HCT116 (cell line): Measurements from ENCODE around the gene CALD1. TPM values are rescaled to one million over a fixed set of nuclear protein-coding genes. Genes with fewer than 3 reads are reported as not detected.

ENCODE experiments used
- ATAC-seq: fragments of 200-7000 bp; cut with Tn5 transposase; 2 replicates; pipeline ENCODE4 v1.9.1; 2020; ENCODE audit warnings: mild to moderate bottlenecking, moderate library complexity
- BruUV-seq: library from RNA; stranded (reverse); fragments of 400-500 nt; replicated peaks from 2 replicates; lab custom pipeline; 2021; lab: Mats Ljungman, UMichigan
- CTCF ChIA-PET: fragments of 300-600 bp; sonication (Branson Sonifier 250); formaldehyde crosslinking; loops from one replicate; lab custom pipeline; 2021; ENCODE audit warnings: antibody characterized with exemption; lab: Charles Lee
- POLR2A ChIA-PET: fragments of 300-600, 350-600 bp; sonication (Branson Sonifier 250); formaldehyde crosslinking; loops from one replicate; lab custom pipeline; 2021; ENCODE audit warnings: antibody characterized with exemption; lab: Charles Lee
- RAD21 ChIA-PET, 2 experiments: fragments of 300-600 bp; sonication (Branson Sonifier 250); formaldehyde crosslinking; loops; one replicate each; lab custom pipeline; 2023; ENCODE audit warnings: low total read pairs in 2 of 2; ENCODE audit not compliant: uncharacterized antibody in 2 of 2, unreplicated experiment in 2 of 2, low non-redundant PET in 1 of 2; lab: Charles Lee
- DNase-seq: peaks from one replicate; pipeline ENCODE4 v3.0.0-alpha.2; 2010; ENCODE audit warnings: low read depth, low spot score
- H2AFZ ChIP-seq: fragments of 200-600 bp; shearing (Covaris generic), sonication (generic); 2 replicates; pipeline ENCODE4 v1.6.1; 2017; ENCODE audit warnings: low read depth, mixed run types, mixed read lengths, antibody characterized with exemption, low read length; ENCODE audit not compliant: poor library complexity, severe bottlenecking
- H3K27ac ChIP-seq: 2 replicates; pipeline ENCODE4 v1.5.1; 2012; ENCODE audit warnings: low read depth, low read length
- H3K27me3 ChIP-seq: fragments of 200-600 bp; sonication (generic); 2 replicates; pipeline ENCODE4 v1.6.1; 2016; ENCODE audit warnings: mixed run types, low read length, mixed read lengths; ENCODE audit not compliant: insufficient read depth
- H3K36me3 ChIP-seq, 2 experiments: fragments of 200-500 bp in 1 of 2; fragments of 200-600 bp in 1 of 2; sonication (Bioruptor generic) in 1 of 2; sonication (generic) in 1 of 2; 2 replicates each; pipeline versions ENCODE4 v1.5.1 to v1.6.1; 2014 to 2016; ENCODE audit warnings: low read length in 2 of 2, inconsistent platforms in 1 of 2, mixed read lengths in 1 of 2, mixed run types in 1 of 2; ENCODE audit not compliant: insufficient read depth in 2 of 2, control insufficient read depth in 1 of 2
- H3K4me1 ChIP-seq, 2 experiments: fragments of 200-600 bp in 1 of 2; sonication (generic) in 1 of 2; 2 replicates each; pipeline versions ENCODE4 v1.5.1 to v1.6.1; 2012 to 2017; ENCODE audit warnings: low read length in 2 of 2, inconsistent platforms in 1 of 2, mild to moderate bottlenecking in 1 of 2, mixed read lengths in 1 of 2, mixed run types in 1 of 2, moderate library complexity in 1 of 2; ENCODE audit not compliant: insufficient read depth in 2 of 2, control insufficient read depth in 1 of 2
- H3K4me2 ChIP-seq: fragments of 200-600 bp; sonication (generic); 2 replicates; pipeline ENCODE4 v1.6.1; 2017; ENCODE audit warnings: mixed run types, low read length, mixed read lengths
- H3K4me3 ChIP-seq, 2 experiments: fragments of 200-600 bp in 1 of 2; sonication (generic) in 1 of 2; replicated peaks in 1 of 2; 2 replicates each; pipeline ENCODE4 v1.5.1; 2011 to 2016; ENCODE audit warnings: low read length in 2 of 2, control low read depth in 1 of 2, low read depth in 1 of 2, mild to moderate bottlenecking in 1 of 2, mixed read lengths in 1 of 2, mixed run types in 1 of 2
- H3K79me2 ChIP-seq: fragments of 200-600 bp; sonication (generic); 2 replicates; pipeline ENCODE4 v1.6.1; 2017; ENCODE audit warnings: mild to moderate bottlenecking, mixed run types, low read length, moderate library complexity, mixed read lengths; ENCODE audit not compliant: insufficient read depth
- H3K9ac ChIP-seq: fragments of 200-600 bp; sonication (generic); 2 replicates; pipeline ENCODE4 v1.6.1; 2016; ENCODE audit warnings: low read length, mixed read lengths
- H3K9me2 ChIP-seq: fragments of 200-600 bp; sonication (generic), shearing (Covaris generic); 2 replicates; pipeline ENCODE4 v1.6.1; 2017; ENCODE audit warnings: mixed run types, mild to moderate bottlenecking, moderate library complexity; ENCODE audit not compliant: insufficient read depth
- H3K9me3 ChIP-seq, 2 experiments: fragments of 200-500 bp in 1 of 2; fragments of 200-600 bp in 1 of 2; sonication (Bioruptor generic) in 1 of 2; sonication (generic) in 1 of 2; 2 replicates each; pipeline ENCODE4 v1.6.1; 2014 to 2017; ENCODE audit warnings: low read length in 2 of 2, mixed read lengths in 2 of 2, inconsistent platforms in 1 of 2, low read depth in 1 of 2, mild to moderate bottlenecking in 1 of 2, mixed run types in 1 of 2, moderate library complexity in 1 of 2; ENCODE audit not compliant: control insufficient read depth in 1 of 2, insufficient read depth in 1 of 2
- H4K20me1 ChIP-seq: fragments of 200-600 bp; sonication (generic), shearing (Covaris generic); 2 replicates; pipeline ENCODE4 v1.6.1; 2017; ENCODE audit warnings: mixed run types, mild to moderate bottlenecking, moderate library complexity; ENCODE audit not compliant: insufficient read depth
- ATF3 ChIP-seq: IDR thresholded peaks from 2 replicates; pipeline ENCODE4 v1.6.1; 2012
- EGR1 ChIP-seq: IDR thresholded peaks from 2 replicates; pipeline ENCODE4 v1.6.1; 2012; ENCODE audit warnings: low read depth
- ELF1 ChIP-seq: IDR thresholded peaks from 2 replicates; pipeline ENCODE4 v1.6.1; 2012; ENCODE audit warnings: low read depth, borderline replicate concordance
- EZH2 ChIP-seq: fragments of 200-600 bp; sonication (generic); IDR thresholded peaks from 2 replicates; pipeline ENCODE4 v1.6.1; 2017; ENCODE audit warnings: antibody characterized with exemption, mixed run types
- EZH2phosphoT487 ChIP-seq: fragments of 200-600 bp; IDR thresholded peaks from 2 replicates; pipeline ENCODE4 v1.6.1; 2018; ENCODE audit warnings: antibody characterized with exemption, borderline replicate concordance
- FOSL1 ChIP-seq: IDR thresholded peaks from 2 replicates; pipeline ENCODE4 v1.6.1; 2012; ENCODE audit warnings: low read depth
- JUND ChIP-seq: IDR thresholded peaks from 2 replicates; pipeline ENCODE4 v1.6.1; 2012
- POLR2AphosphoS5 ChIP-seq: IDR thresholded peaks from 2 replicates; pipeline ENCODE4 v1.6.1; 2011; ENCODE audit warnings: mild to moderate bottlenecking, low read depth, low read length, moderate library complexity
- RAD21 ChIP-seq: IDR thresholded peaks from 2 replicates; pipeline ENCODE4 v1.6.1; 2012; ENCODE audit warnings: low read depth, mild to moderate bottlenecking
- REST ChIP-seq: IDR thresholded peaks from 2 replicates; pipeline ENCODE4 v1.6.1; 2012; ENCODE audit warnings: low read depth
- SIN3A ChIP-seq: IDR thresholded peaks from 2 replicates; pipeline ENCODE4 v1.6.1; 2012; ENCODE audit warnings: low read depth
- TCF7L2 ChIP-seq: IDR thresholded peaks from 2 replicates; pipeline ENCODE4 v1.7.0; 2011; ENCODE audit warnings: borderline replicate concordance, inconsistent platforms; ENCODE audit not compliant: insufficient read depth, insufficient read length; ENCODE audit errors: extremely low read depth
- YY1 ChIP-seq: IDR thresholded peaks from 2 replicates; pipeline ENCODE4 v1.6.1; 2011; ENCODE audit warnings: low read length, low read depth, moderate library complexity, mild to moderate bottlenecking; ENCODE audit not compliant: insufficient replicate concordance; ENCODE audit errors: extremely low read depth
- ZFX ChIP-seq: fragments of 450-650 bp; IDR thresholded peaks from 2 replicates; pipeline ENCODE4 v1.6.1; 2017
- ZNF274 ChIP-seq: fragments of 200-500 bp; sonication (Bioruptor generic); IDR thresholded peaks from 2 replicates; pipeline ENCODE4 v1.6.1; 2014; ENCODE audit warnings: mild to moderate bottlenecking, low read depth, low read length, inconsistent platforms
- intact Hi-C: fragments of 100-400 bp; cut with micrococcal nuclease; formaldehyde crosslinking; loops from 2 replicates; pipeline ENCODE4 v1.10.0; 2022
- total RNA-seq: library from RNA; stranded (reverse); gene quantifications from one replicate; pipeline ENCODE4 v1.2.1, GENCODE V29; 2021; ENCODE audit not compliant: unreplicated experiment

The CALD1 gene
- total RNA-seq, 1 experiment from 2014 or later, result 66.8 TPM

GRCh38 chr7:134731616-134732015 lies 47.8 kb upstream of the CALD1 start:
- DNase-seq (no peak), ATAC-seq (no peak)
- intact Hi-C loops, result no loop called here
- Histone ChIP-seq H4K20me1 (no peaks in the 10 kb centered on the region), H2AFZ (no peak overlapping the region), H3K4me1 (no peaks in the 10 kb centered on the region), H3K79me2 (no peaks in the 10 kb centered on the region), H3K9me2 (no peaks in the 10 kb centered on the region), H3K27ac (no peak overlapping the region), H3K4me3 (no peak overlapping the region), H3K27me3 (no peaks in the 10 kb centered on the region; the same call in 1 of the 2 replicates), H3K9ac (no peak overlapping the region), H3K36me3 (no peaks in the 10 kb centered on the region), H3K9me3 (no peaks in the 10 kb centered on the region), H3K4me2 (no peak overlapping the region)
- POLR2A ChIA-PET, result no interaction called here
- RAD21 ChIA-PET, result no interaction called here
- TF ChIP-seq REST (no peak), SIN3A (no peak), FOSL1 (no peak), TCF7L2 (no peak), ZNF274 (no peak), YY1 (no peak), ATF3 (no peak), EGR1 (no peak), JUND (no peak), ZFX (no peak), ELF1 (no peak), EZH2 (no peak), RAD21 (no peak), EZH2phosphoT487 (no peak), POLR2AphosphoS5 (no peak)
- CTCF ChIA-PET, result no interaction called here
- no TSS peak for BruUV-seq
